B cell (primary cell): ENCODE measurements around the gene AFF3.

ENCODE experiments used
- EZH2 ChIP-seq: IDR thresholded peaks from 2 replicates; pipeline ENCODE4 v1.6.1; 2012; ENCODE audit warnings: borderline replicate concordance, low read depth, mild to moderate bottlenecking, moderate library complexity, low read length; ENCODE audit not compliant: insufficient read depth, poor library complexity, severe bottlenecking
- TF ChIP-seq, protein P1 (sequence below): fragments of 200-600 bp; IDR thresholded peaks from one replicate; pipeline ENCODE4 v1.8.0; 2022; ENCODE audit warnings: antibody characterized with exemption, mild to moderate bottlenecking

DNA sequence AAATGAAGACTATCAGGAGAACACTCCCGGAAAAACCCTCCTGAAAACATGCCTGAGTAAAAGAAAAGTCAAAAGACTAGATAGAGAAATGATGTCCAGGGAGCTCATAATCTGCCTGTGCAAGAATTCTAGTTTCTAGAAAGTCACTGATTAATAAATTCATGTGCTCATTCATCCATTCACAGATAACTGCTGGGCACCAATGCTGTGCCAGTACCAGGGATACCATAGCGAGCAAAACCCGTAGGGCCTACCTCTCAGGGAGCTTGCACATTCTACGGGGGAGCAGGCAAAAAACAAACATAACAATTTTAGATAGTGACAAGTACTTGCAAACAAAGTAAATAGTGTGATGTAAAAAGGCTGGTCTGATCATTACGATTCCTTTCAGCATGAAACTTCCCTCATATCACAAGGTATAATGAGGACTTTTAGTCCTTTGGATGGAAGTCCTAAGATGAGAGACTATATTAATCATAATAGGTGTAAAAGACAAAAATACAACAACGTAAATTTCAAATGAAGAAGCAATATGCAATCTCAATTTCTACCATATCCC, 289.9 kb downstream of the AFF3 start:
- TF ChIP-seq, protein P1, sequence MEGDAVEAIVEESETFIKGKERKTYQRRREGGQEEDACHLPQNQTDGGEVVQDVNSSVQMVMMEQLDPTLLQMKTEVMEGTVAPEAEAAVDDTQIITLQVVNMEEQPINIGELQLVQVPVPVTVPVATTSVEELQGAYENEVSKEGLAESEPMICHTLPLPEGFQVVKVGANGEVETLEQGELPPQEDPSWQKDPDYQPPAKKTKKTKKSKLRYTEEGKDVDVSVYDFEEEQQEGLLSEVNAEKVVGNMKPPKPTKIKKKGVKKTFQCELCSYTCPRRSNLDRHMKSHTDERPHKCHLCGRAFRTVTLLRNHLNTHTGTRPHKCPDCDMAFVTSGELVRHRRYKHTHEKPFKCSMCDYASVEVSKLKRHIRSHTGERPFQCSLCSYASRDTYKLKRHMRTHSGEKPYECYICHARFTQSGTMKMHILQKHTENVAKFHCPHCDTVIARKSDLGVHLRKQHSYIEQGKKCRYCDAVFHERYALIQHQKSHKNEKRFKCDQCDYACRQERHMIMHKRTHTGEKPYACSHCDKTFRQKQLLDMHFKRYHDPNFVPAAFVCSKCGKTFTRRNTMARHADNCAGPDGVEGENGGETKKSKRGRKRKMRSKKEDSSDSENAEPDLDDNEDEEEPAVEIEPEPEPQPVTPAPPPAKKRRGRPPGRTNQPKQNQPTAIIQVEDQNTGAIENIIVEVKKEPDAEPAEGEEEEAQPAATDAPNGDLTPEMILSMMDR: no peak
- TF ChIP-seq EZH2: no peak
